SW 1271 (cell line): ENCODE results near the gene PCGF5.
"Not testable (repeated sequence)": the region's sequence is repeated elsewhere in the genome, so short reads cannot be mapped to it uniquely, and the experiment has no call there.

ENCODE experiments used
- DNase-seq, 2 experiments: peaks; one replicate each; lab custom pipeline; 2025; lab: John Stamatoyannopoulos, UW

PCGF5 gene

GRCh38 chr10:91210014-91210413 lies 10.4 kb upstream of the PCGF5 start:
- DNase-seq: no peak

GRCh38 chr10:91210435-91210834 lies 10.0 kb upstream of the PCGF5 start:
- DNase-seq: no peak

- no peak for DNase-seq
Measured at GRCh38 chr10:91211675-91212074, 8.8 kb upstream of the PCGF5 start.

- DNase-seq: no peak
Measured at GRCh38 chr10:91214911-91215310, 5.6 kb upstream of the PCGF5 start.

- no peak for DNase-seq
Measured at GRCh38 chr10:91215384-91215783, 5.1 kb upstream of the PCGF5 start.

GRCh38 chr10:91219371-91220193 lies 881 bp upstream of the PCGF5 start:
- DNase-seq: no peak

- DNase-seq: no peak
Measured at GRCh38 chr10:91220954-91221675, 652 bp downstream of the PCGF5 start.

- no peak for DNase-seq
Measured at GRCh38 chr10:91226093-91226492, 5.6 kb downstream of the PCGF5 start.

GRCh38 chr10:91227576-91227975 lies 7.1 kb downstream of the PCGF5 start:
- no peak for DNase-seq

- no peak for DNase-seq
Measured at GRCh38 chr10:91229683-91230082, 9.2 kb downstream of the PCGF5 start.

- DNase-seq: no peak
Measured at GRCh38 chr10:91238191-91238590, 17.7 kb downstream of the PCGF5 start.

GRCh38 chr10:91239789-91240188 lies 19.3 kb downstream of the PCGF5 start:
- DNase-seq: no peak

- no peak for DNase-seq
Measured at GRCh38 chr10:91242940-91243339, 22.5 kb downstream of the PCGF5 start.

GRCh38 chr10:91247360-91248111 lies 27.1 kb downstream of the PCGF5 start:
- no peak for DNase-seq

GRCh38 chr10:91249700-91250099 lies 29.2 kb downstream of the PCGF5 start:
- DNase-seq: no peak

- DNase-seq: no peak
Measured at GRCh38 chr10:91250341-91250740, 29.9 kb downstream of the PCGF5 start.

GRCh38 chr10:91251430-91252056 lies 31.1 kb downstream of the PCGF5 start:
- peak in 1 of 2 experiments; percentile 45 for DNase-seq

GRCh38 chr10:91253300-91253699 lies 32.8 kb downstream of the PCGF5 start:
- no peak for DNase-seq

GRCh38 chr10:91257310-91257709 lies 36.8 kb downstream of the PCGF5 start:
- DNase-seq: no peak

GRCh38 chr10:91260417-91260816 lies 40.0 kb downstream of the PCGF5 start:
- not testable (repeated sequence) for DNase-seq

GRCh38 chr10:91271886-91272285 lies 51.4 kb downstream of the PCGF5 start:
- no peak for DNase-seq

GRCh38 chr10:91284486-91285090 lies 64.1 kb downstream of the PCGF5 start:
- no peak for DNase-seq
